ENCODE data around the gene RIPPLY1.

DNA sequence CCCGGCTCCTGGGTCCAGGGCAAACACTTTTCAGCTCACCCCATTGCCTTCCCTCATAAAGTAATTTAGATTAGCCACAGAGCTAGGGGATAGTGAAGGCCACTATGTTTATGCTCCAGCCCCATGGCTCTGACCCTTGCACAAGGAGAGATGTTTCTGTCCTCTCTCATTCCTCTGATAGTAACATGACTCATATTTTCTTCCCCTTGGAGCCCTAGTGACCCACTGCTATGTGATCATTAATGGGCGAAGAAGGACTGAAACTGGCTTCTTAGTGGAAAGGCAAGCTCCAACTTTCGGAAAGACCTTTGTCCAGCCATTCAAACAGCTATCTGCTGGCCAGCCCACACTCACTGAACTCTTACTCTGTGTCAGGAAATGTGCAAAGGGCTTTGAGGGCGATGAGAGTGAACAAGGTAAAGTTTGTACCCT is 29.4 kb upstream of the RIPPLY1 start:
- TF ChIP-seq, protein P1, sequence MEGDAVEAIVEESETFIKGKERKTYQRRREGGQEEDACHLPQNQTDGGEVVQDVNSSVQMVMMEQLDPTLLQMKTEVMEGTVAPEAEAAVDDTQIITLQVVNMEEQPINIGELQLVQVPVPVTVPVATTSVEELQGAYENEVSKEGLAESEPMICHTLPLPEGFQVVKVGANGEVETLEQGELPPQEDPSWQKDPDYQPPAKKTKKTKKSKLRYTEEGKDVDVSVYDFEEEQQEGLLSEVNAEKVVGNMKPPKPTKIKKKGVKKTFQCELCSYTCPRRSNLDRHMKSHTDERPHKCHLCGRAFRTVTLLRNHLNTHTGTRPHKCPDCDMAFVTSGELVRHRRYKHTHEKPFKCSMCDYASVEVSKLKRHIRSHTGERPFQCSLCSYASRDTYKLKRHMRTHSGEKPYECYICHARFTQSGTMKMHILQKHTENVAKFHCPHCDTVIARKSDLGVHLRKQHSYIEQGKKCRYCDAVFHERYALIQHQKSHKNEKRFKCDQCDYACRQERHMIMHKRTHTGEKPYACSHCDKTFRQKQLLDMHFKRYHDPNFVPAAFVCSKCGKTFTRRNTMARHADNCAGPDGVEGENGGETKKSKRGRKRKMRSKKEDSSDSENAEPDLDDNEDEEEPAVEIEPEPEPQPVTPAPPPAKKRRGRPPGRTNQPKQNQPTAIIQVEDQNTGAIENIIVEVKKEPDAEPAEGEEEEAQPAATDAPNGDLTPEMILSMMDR (IDR thresholded peaks at IDR 0.05), result no peak
- no peak for TF ChIP-seq POLR2A (IDR thresholded peaks at IDR 0.05)

All from lower leg skin (tissue), 3 donors.